GM19351 (cell line): ENCODE data around the gene NT5DC3.
"Not testable (repeated sequence)": the region's sequence is repeated elsewhere in the genome, so short reads cannot be mapped to it uniquely, and the experiment has no call there.

Experiments
- ATAC-seq: cut with Tn5 transposase; IDR thresholded peaks from one replicate; pipeline ENCODE4 v1.9.1; 2021; ENCODE audit warnings: mild to moderate bottlenecking, moderate library complexity; ENCODE audit not compliant: unreplicated experiment

The NT5DC3 gene

DNA sequence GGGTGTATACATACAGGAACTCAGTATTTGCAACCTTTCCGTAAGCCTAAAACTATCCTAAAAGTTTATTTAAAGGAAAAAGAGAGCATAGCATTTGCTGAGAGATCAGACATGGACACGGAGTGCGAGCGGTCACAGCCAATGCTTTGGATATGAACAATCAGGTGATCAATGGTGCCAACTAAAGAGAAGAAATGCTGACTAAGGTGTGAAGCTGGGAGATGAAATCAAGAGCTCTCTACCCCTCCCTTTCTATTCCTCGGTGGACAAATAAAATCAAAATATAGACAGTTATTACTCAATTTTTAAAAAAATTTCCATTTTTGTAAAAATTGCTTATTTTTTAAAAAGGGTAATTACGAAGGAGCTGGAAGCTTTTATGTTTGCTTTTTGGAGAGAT lies 29.2 kb downstream of the NT5DC3 start:
- ATAC-seq: no peak

DNA sequence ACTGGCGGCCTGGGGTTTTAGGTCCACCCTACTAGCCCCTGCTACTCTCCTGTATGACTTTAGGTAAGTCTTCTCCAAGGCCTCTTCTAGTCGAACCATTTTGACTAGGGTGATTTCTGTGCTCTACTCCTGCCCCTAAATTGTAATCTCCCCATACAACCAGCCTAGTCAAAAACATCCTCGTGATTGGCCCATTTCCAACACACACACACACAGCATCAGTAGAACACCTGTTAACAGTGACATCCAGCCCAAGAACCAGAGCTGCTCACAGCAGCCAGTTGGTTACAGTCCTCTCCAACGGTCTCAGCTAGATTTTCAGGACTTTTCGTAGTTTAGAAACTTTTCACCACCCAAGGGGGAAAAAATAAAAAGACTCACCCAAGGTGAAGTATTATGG lies 30.9 kb downstream of the NT5DC3 start:
- ATAC-seq: no peak

DNA sequence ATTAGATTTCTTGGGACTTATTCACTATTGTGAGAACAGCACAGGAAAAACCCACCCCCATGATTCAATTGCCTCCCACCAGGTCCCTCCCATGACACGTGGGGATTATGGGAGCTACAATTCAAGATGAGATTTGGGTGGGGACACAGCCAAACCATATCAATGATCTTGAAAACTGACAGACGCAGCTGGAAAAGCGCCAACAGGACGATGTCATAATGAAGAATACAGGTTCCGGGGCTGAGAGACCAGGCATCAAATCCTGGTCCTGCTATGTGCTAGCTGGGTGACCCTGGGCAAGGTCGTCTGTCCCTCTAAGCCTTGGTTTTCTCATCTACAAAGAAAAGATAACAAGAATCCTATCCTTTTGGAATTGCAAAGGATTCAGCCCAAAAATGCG lies 31.4 kb downstream of the NT5DC3 start:
- not testable (repeated sequence) for ATAC-seq

DNA sequence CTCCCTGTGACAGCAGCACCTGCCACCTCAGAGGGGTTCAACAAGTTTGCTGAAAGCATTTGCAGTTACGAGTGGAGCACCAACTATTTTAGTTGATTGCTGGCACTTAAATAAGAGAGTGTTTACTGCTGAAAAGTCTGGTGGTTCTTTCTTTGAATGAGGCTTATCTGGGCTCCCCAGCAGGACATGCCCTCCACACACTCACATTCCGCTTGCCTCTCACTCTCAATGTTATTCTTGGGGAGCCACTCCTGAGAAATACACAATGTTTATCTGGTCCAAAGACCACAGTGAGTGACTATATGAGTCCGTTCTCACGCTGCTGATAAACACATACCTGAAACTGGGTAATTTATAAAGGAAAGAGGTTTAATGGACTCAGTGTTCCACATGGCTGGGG lies 31.9 kb downstream of the NT5DC3 start:
- ATAC-seq: no peak

DNA sequence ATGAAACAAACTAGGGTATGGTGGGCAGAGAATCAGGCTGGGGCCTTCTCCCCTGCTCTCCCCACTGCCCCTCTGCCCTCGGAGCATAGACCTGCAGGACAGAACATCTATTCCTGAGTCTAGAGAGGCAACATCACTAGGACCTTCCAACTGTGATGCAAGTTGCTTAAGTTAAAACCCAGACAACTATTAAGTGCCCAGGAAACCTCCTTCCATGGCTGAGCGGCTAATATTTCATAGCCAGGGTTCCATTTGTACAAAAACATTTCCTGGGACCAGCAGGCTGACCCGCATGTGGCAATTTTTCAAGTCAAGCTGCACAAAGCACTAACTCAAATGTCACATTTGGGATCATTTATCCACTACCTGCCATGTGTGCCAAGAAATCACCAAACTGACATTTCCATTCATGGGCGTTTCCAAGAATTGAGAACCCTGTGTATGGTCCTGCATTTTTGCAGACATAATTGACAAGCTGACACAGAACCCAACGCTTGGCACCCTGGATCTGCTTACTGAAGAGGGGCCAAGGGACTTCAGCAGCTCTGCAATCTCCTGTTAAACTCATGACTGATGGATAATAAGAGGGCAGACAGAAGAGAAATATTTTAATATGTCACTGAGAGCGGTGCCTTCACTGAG lies 32.7 kb downstream of the NT5DC3 start:
- no peak for ATAC-seq

DNA sequence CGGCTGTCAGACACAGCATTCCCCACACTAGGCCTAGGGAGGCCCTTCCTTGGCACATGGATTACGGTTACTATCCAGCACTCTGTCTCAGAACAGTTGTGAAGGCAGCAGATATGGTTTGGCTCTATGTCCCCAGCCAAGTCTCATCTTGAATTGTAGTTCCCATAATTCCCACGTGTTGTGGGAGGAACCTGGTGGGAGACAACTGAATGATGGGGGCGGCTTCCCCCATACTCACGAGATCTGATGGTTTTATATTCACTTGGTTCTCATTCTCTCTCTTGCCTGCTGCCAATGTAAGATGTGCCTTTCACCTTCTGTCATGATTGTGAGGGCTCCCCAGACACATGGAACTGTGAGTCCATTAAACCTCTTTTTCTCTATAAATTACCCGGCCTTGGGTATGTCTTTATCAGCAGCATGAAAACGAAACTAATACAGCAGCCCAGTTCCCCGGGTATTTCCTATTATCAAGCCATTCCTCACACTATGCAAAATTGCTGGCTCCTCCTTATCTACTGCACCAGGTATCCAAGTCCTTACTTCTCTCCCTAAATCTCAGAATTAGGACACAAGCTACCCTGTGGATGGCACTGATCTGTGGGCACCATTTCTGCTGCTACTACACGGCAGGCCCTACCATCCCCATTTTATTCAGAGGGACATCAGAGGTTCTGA lies 33.3 kb downstream of the NT5DC3 start:
- no peak for ATAC-seq

DNA sequence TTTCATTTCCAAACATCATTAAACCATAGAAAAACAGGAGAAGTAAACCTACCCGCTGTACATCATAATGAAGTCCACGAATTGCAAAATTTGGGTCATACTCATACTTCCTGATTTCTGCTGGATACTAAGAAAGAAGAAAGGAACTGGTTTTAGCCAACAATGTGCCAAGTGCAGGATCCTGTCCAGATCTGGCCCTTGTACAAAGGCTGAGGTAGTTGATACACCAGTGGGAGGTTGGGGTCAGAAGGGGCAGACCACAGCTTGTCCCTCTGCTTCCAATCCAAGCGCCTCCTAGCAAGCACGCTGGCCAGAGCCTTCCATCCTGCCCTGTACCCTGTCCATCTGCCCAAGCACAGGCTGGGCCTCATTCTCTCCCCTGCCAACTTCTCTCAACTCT lies 34.2 kb downstream of the NT5DC3 start:
- no peak for ATAC-seq

DNA sequence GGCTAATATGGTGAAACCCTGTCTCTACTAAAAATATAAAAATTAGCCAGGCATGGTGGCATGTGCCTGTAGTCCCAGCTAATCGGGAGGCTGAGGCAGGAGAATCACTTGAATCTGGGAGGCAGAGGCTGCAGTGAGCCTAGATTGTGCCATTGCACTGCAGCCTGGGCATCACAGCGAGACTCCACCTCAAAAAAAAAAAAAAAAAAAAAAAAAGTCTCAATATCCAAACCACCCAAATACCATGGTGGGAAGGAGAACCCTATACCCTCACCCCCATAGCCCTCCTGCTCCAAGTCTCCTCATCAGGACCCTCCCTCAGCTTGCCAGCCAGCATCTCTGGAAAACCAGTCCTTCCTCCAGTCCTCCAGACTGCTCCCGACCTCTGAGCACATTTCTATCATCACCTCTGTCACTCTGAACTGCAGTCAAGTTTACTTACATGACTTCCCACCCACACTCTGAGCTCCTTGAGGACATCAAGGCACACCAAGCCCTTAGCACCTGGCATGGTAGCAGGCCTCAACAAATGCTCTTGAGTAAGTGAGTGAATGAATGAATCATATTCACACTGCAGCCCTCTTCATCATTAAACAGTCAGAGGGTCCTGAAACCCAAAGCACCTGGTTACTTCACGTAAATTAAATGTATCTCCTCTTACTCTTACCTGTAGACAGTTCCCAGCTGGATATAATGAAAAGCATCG lies 35.2 kb downstream of the NT5DC3 start:
- no peak for ATAC-seq

DNA sequence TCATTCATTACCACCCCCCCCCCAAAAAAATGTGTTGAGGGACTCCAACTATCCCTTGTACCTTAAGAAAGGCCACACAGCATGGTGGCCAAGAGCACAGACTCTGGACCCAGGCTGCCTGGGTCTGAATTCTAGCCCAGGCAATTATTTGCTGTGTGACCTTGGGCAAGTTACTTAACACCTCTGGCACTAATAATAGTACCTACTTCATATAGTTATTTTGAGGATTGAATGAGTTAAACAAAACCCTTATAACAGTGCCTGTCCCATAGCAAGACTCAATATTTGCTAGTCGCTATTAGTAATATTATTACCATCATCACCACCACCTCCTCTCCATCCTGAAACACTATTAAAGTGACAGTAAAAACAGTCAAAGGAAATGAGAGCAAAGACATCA lies 37.2 kb downstream of the NT5DC3 start:
- ATAC-seq: no peak

DNA sequence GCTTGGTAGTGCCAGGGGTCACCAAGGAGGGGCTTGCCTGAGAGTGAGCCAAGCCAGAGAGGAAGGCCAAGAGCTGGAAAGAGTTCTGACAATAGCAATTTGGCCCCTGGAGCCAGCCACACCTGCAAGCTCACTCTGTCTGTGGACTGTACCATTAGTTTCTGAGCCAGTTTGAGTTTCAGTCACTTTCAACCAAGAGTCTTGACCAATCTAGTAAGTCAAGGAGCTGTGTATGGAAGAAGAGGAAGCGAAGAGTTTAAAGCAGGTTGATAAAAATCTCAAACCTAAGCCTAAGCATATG lies 38.5 kb downstream of the NT5DC3 start:
- ATAC-seq: no peak

DNA sequence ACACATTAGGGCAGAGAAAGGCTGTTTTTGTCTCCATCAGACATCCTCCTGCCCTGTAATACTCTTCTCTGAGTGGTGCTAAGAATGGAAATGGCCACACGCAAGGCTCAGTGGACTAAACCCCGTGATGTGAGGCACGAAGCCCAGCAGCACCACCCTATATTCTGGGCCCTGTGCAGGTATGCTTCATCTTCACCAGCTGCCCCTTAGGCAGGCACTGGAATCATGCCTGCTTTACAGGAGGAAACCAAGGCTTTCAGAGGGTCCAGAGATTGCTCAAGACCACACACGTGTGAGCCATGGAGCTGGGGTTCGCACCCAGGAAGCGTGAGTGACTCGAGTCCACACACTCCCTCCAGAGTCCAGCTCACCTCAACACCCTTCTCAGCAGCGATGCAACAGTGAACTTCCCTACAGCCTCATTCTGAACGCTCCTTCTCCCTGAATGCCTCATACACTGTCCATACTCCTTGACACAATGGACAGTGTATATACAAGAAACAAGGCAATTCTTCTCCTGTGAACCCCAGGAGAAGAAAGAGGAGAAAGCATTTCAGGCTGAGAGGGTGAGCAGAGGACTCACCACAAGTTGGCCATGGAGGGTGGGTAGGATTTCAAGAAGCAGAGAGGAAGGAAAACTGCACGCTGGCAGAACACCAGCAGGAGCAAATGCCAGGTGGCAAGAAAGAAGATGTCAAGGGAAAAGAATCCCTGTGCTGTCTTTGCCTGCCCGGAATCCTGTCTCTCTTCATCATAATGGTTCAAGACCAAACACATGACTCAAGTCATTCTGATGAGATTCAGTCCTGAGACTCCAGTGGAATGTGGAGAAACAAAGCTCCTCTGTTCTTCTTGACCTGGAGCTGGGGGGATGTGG lies 39.1 kb downstream of the NT5DC3 start:
- no peak for ATAC-seq

DNA sequence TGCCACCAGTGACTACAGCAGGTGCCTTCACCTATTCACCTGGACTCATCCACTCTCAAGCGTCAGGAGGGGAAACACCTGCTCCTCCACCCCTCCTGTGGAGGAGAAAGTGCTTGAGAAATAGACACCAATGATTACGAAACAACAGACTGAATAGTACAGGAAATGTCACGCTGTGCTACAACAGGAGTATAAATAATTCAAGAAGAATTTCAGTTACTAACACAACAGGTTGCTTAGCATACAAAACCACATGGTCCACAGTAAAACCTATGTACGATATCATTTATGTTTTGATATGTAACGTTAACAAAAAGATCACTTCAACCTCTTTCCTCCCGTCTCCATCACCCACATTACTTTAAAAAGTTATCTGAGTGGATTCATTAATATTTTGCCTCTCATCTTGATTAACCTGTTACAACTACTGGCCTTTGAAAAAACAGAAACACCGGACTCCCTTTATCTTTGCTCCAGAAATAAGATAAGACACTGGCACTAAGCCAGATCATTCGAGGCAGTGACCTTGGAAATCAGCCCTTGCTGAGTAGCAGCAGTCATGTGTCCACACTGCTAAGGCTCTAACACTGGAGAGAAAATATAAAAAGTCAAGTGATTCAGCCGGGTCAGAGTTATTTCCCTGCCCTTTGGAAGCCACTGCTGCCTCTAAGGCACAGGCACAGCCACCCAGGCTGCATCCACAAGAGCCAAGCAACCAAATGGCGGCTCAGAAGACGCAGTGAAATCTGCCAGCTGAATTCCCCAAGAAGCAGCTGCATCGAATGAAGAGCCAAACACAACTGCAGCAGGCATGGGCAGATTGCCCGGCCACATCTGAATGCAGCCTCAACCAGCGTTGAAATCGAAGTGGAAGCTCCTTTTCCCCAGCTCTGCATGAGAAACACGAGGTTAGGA lies 40.9 kb downstream of the NT5DC3 start:
- no peak for ATAC-seq

DNA sequence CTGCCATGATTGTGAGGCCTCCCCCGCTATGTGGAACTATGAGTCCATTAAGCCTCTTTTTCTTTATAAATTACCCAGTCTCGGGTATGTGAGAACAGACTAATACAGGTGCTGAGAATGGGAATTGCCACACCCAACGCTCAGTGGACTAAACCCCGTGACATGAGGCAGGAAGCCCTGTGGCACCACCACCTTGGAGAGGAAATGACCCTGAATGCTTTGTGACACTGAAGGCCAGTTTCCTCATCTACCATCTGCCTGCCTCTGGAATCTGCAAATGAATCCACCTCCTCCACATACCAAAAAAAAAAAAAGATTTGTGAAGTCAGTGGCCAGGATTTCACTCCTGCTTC lies 41.6 kb downstream of the NT5DC3 start:
- no peak for ATAC-seq

DNA sequence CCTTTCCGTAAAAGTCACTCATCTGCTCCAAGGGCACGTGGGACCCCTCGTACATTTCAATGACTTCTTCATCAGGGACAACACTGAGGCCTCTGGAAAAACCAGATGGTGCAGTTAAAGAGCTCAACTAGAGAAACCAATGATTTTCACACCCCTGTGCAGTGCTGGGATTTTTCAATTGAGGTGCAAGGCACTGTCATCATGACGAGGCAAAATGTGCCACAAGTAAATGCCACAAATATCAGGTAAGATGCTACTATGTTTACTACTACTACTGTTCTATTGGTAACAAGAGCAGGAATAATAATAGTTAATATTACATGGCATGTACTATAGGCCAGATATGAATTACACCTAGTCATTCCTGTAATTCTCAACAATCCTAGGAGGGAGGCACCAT lies 42.4 kb downstream of the NT5DC3 start:
- no peak for ATAC-seq

DNA sequence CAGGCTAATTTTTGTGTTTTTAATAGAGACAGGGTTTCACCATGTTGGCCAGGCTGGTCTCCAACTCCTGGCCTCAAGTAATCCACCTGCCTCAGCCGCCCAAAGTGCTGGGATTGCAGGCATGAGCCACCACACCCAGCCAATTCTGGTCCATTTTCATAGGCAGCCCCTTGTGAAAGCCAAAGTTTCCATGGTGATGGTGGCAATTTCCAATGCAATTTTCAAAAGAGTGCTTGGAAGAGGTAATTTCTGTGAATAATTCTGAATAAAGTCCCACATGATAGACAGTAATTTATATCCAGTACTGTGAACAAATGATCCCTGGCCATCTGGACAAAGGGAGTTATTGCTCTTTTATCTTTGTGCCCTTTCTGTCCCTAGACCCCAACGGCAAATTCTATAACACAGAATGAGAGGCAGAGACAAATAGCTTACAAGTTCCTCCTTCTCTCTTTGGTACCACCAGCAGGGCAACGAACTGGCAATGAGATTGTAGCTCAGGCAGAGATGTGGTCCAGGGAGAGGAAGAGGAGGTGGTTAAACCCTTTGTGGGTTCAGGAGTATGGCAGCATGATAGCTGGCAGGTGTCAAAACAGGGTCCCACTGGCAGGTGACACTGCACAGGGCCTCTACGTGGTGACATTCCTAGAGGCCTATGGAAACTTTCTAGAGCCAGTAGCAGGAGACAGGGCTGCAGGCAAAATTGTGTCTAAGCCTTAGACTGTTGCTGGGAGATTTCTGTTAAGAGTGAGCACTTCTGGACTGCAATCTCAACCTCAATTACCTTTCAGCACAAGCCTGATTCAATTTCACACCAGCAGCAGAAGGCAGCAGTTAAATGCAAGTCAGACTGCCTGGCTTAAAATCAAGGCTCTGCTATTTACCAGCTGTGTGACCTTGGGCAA lies 46.5 kb downstream of the NT5DC3 start:
- ATAC-seq: no peak

DNA sequence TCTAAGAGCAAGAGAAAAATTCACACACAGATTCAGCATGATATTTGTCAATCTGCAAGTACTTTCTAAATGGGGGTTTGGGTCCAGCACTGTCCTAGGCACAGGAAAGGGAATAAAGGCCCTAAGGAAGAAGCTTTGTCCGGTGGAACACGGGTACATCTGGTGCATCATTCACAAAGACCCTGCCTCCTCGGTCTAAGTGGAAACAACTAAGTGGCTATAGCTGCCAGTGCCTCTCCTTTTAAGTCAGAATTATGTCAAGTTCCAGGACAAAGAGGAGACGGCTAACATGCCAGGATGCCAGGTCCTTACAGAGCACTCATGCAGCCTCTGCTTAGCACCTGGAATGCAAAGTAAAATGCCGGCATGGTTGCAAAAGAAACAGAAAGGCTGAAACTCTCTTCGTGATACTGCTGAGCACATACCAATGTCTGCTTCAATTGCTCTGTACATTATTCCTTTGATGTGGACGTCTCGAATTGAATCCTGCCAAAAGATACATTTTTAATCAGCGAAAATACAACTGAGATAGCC lies 47.5 kb downstream of the NT5DC3 start:
- no peak for ATAC-seq

DNA sequence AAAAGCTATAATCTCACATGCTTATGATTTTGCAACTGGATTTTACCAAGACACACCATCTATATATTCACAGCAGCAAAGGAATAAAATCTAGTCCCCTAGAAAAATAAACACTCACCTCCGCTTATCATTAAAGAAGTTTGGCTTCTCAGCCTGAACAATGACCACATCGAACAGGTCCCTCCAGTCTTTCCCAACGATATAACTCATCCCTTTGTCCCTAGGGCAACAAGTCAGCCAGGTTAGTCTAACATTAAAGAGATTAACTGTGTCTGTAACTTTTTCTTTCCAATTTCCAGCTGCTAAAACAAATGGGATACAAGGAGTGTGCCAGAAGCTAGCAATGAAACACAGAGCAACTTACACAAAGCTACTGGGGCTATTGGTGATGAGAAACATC lies 48.0 kb downstream of the NT5DC3 start:
- ATAC-seq: no peak

DNA sequence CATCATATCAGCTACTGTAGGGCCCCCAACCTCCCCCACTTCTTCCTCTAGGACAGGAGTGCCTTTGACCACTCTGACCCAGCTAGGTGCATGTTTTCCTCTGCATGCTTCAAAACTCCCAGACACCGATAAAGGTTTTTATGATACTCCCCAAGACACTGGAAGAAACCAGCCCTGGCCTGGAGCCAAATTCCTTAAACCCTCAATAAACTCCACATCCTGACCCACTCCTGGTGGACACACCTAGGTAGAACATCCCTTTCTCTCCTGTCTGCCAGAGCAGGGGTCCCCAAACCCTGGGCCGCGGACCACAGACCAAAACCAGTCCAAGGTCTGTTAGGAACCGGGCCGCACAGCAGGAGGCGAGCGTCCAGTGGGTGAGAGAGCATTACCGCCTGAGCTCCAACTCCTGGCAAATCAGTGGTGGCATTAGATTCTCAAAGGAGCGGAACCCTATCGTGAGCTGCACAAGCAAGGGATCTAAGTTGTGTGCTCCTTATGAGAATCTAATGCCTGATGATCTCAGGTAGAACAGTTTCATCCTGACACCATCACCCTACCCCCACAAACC lies 49.6 kb downstream of the NT5DC3 start:
- no peak for ATAC-seq

DNA sequence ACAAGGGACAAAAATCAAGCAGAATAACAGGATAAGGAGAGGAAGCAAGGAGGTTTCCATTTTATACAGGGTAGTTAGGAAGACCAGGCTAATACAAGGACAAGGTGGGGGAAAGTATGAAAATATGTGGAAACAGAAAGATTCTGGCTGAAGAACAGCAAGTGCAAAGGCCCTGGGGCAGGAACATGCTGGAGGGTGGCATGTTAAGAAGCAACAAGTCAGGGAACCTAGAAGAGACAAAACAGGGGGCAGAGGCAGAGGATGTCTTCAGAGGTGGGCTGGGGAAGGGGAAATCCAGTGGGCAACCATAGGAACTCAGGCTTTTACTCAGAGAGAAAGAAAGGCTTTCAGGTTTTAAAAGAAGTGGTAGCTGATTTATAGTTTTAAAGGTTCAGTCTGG lies 54.8 kb downstream of the NT5DC3 start:
- no peak for ATAC-seq
